ENCODE data around the gene LSM4. TPM values are rescaled to one million over a fixed set of nuclear protein-coding genes. Genes with fewer than 3 reads are reported as not detected.

Gene LSM4
- total RNA-seq, 1 donor from 2014 or later = 73.0 TPM

DNA sequence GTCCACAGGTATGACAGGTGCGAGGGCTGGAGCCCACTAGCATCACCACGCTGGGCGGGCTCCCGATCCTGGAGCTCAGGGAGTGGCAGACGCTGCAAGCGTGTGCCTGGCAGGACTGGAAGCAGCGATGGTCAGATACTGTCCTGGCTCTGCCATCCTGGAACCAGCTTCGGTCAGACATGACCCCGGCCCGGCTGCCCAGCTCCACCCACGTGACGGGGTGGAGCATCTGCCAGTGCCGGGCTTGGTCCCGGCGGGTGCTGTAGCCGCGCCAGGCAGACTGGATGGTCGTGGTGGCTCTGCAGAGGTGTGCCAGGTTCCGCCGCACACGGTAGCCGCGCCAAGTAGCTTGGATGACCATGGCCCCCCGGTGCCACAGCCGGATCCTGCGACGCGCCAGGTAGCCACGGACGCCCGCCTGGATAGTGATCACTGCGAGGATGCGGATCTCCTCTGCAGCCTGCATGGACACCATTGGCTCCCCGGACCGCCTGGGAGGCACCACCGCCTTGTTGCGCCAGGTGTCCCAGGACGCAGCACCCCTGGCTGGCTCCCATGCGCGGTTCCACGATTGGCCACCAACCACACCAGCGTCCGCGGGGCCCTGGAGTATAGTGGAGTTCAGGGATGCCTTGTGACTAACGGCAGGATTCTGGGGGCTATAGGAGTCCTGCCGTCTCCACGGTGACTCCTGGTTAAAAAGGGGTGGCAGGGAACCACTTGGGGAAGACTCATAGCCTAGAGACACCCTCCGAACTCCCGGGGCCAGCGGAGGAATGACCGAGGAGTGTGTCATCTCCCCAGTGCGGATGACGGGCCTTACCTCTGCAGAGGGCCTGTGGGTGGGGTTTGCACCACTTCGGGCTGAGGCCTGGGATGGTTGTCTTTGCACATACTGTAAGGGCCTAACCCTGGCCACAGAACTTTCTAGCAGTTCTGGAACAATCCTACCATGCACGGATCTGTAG, 65.1 kb downstream of the LSM4 start:
- no peaks in the 10 kb centered on the region for H3K36me3 Mint-ChIP-seq (ENCODE audit: low read depth)
- DNase-seq (ENCODE audit: low spot score) = no peak
- H3K9me3 Mint-ChIP-seq (ENCODE audit: low read depth) = no peaks in the 10 kb centered on the region
- H3K4me3 Mint-ChIP-seq (ENCODE audit: unreplicated experiment) = no peak overlapping the region
- H3K27me3 Mint-ChIP-seq (ENCODE audit: low read depth) = peaks cover 9% of the 10 kb centered on the region
- no peak overlapping the region for H3K27ac Mint-ChIP-seq (ENCODE audit: unreplicated experiment)
- H3K4me1 Mint-ChIP-seq (ENCODE audit: low read depth) = no peaks in the 10 kb centered on the region
- TF ChIP-seq, protein P1, sequence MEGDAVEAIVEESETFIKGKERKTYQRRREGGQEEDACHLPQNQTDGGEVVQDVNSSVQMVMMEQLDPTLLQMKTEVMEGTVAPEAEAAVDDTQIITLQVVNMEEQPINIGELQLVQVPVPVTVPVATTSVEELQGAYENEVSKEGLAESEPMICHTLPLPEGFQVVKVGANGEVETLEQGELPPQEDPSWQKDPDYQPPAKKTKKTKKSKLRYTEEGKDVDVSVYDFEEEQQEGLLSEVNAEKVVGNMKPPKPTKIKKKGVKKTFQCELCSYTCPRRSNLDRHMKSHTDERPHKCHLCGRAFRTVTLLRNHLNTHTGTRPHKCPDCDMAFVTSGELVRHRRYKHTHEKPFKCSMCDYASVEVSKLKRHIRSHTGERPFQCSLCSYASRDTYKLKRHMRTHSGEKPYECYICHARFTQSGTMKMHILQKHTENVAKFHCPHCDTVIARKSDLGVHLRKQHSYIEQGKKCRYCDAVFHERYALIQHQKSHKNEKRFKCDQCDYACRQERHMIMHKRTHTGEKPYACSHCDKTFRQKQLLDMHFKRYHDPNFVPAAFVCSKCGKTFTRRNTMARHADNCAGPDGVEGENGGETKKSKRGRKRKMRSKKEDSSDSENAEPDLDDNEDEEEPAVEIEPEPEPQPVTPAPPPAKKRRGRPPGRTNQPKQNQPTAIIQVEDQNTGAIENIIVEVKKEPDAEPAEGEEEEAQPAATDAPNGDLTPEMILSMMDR (IDR thresholded peaks at IDR 0.05) = no peak

Small RNA genes within 50 kb of the gene (microRNA-seq; reads per million reads assigned to microRNA genes)
- gene MIR3188 (ENCODE audit: borderline number of aligned reads) = 7.2 reads per million, percentile 12 among the genes with 10 or more reads in this experiment

Other genes starting within 250 kb of the LSM4 start
- gene IL12RB1, start 236.1 kb downstream of the LSM4 start, total RNA-seq = not detected in 3 replicates
- gene MAST3, start 225.3 kb downstream of the LSM4 start, total RNA-seq = 9.7 to 10.1 TPM (median 10.0 TPM) in 3 replicates
- 67.6 to 96.3 TPM (median 73.1 TPM) in 3 replicates for gene PIK3R2, start 169.9 kb downstream of the LSM4 start, total RNA-seq
- gene IFI30, start 149.3 kb downstream of the LSM4 start, total RNA-seq = 0.33 to 2.1 TPM (median 1.7 TPM) in 3 replicates
- gene MPV17L2, start 129.9 kb downstream of the LSM4 start, total RNA-seq = 10.9 to 14.2 TPM (median 12.8 TPM) in 3 replicates
- gene RAB3A, start 119.0 kb downstream of the LSM4 start, total RNA-seq = 3.4 to 6.1 TPM (median 3.8 TPM) in 3 replicates
- gene PDE4C, start 96.6 kb downstream of the LSM4 start, total RNA-seq = 2.9 to 3.4 TPM in 2 of 3 replicates, not detected in the other
- gene IQCN, start 48.6 kb downstream of the LSM4 start, total RNA-seq = 1.6 to 4.0 TPM (median 2.4 TPM) in 3 replicates
- gene JUND, start 41.5 kb downstream of the LSM4 start, total RNA-seq = 129 to 181 TPM (median 176 TPM) in 3 replicates
- 18.6 to 21.5 TPM (median 21.1 TPM) in 3 replicates for gene PGPEP1, start 17.5 kb upstream of the LSM4 start, total RNA-seq
- 6.2 to 149 TPM (median 149 TPM) in 3 replicates for gene GDF15, start 63.1 kb upstream of the LSM4 start, total RNA-seq
- gene LRRC25, start 74.5 kb upstream of the LSM4 start, total RNA-seq = not detected in 3 replicates
- 54.8 to 72.3 TPM (median 56.3 TPM) in 3 replicates for gene SSBP4, start 96.3 kb upstream of the LSM4 start, total RNA-seq
- gene ISYNA1, start 115.1 kb upstream of the LSM4 start, total RNA-seq = 56.5 to 213 TPM (median 208 TPM) in 3 replicates
- 12.4 to 14.0 TPM (median 13.0 TPM) in 3 replicates for gene ELL, start 199.0 kb upstream of the LSM4 start, total RNA-seq
- 168 to 192 TPM (median 190 TPM) in 3 replicates for gene FKBP8, start 220.5 kb upstream of the LSM4 start, total RNA-seq
- gene KXD1, start 234.8 kb upstream of the LSM4 start, total RNA-seq = 63.4 to 69.8 TPM (median 65.4 TPM) in 3 replicates
- 712 to 830 TPM (median 749 TPM) in 3 replicates for gene UBA52, start 248.8 kb upstream of the LSM4 start, total RNA-seq